ENCODE measurements around the gene CACNA2D4.

DNA sequence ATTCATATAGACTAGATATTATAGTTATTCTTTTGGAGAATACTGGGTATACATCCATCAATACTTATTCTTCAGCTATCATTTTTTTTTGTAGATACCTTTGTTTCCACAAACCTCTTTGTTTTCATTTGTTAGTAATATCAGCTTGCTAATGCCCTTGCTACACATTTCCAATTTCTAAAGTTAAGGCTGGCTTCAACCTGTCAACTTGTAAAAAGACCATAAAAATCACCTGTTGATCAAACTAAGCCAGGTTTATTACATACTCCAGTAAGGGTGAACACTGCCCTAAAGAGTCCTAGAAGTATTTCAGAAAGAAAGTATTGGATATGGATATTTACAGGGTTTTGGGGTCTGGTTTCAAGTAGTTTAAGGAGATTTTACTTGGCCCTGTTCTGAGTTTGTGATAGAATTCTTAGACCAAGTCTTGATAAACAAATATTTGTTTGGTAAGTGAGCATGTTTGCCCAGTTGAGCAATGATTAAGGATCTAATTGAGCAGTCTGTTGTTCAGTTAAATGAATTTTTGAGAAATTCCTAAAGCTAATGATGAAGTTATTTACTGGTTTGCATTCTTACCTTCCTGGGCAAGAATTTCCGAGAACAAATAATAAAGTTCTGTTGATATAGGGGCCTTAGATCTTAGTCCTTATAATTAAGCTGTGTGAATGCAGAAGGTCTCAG, 150.9 kb downstream of the CACNA2D4 start:
- TF ChIP-seq, protein P1, sequence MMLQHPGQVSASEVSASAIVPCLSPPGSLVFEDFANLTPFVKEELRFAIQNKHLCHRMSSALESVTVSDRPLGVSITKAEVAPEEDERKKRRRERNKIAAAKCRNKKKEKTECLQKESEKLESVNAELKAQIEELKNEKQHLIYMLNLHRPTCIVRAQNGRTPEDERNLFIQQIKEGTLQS (IDR thresholded peaks at IDR 0.05), result no peak
- TF ChIP-seq, protein P2, sequence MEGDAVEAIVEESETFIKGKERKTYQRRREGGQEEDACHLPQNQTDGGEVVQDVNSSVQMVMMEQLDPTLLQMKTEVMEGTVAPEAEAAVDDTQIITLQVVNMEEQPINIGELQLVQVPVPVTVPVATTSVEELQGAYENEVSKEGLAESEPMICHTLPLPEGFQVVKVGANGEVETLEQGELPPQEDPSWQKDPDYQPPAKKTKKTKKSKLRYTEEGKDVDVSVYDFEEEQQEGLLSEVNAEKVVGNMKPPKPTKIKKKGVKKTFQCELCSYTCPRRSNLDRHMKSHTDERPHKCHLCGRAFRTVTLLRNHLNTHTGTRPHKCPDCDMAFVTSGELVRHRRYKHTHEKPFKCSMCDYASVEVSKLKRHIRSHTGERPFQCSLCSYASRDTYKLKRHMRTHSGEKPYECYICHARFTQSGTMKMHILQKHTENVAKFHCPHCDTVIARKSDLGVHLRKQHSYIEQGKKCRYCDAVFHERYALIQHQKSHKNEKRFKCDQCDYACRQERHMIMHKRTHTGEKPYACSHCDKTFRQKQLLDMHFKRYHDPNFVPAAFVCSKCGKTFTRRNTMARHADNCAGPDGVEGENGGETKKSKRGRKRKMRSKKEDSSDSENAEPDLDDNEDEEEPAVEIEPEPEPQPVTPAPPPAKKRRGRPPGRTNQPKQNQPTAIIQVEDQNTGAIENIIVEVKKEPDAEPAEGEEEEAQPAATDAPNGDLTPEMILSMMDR (IDR thresholded peaks at IDR 0.05; ENCODE audit: low read depth, low read length, missing input control), result no peak
- TF ChIP-seq, protein P3, sequence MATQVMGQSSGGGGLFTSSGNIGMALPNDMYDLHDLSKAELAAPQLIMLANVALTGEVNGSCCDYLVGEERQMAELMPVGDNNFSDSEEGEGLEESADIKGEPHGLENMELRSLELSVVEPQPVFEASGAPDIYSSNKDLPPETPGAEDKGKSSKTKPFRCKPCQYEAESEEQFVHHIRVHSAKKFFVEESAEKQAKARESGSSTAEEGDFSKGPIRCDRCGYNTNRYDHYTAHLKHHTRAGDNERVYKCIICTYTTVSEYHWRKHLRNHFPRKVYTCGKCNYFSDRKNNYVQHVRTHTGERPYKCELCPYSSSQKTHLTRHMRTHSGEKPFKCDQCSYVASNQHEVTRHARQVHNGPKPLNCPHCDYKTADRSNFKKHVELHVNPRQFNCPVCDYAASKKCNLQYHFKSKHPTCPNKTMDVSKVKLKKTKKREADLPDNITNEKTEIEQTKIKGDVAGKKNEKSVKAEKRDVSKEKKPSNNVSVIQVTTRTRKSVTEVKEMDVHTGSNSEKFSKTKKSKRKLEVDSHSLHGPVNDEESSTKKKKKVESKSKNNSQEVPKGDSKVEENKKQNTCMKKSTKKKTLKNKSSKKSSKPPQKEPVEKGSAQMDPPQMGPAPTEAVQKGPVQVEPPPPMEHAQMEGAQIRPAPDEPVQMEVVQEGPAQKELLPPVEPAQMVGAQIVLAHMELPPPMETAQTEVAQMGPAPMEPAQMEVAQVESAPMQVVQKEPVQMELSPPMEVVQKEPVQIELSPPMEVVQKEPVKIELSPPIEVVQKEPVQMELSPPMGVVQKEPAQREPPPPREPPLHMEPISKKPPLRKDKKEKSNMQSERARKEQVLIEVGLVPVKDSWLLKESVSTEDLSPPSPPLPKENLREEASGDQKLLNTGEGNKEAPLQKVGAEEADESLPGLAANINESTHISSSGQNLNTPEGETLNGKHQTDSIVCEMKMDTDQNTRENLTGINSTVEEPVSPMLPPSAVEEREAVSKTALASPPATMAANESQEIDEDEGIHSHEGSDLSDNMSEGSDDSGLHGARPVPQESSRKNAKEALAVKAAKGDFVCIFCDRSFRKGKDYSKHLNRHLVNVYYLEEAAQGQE (IDR thresholded peaks at IDR 0.05), result no peak
